SK-N-SH treated with all-trans-retinoic acid at 6 μM for 48 hours (cell line): ENCODE data around the gene ZNF710.

Source experiments
- ZFP30 ChIP-seq: fragments of 450-650 bp; formaldehyde crosslinking; IDR thresholded peaks from 2 replicates; pipeline ENCODE4 v1.5.0; 2022; ENCODE audit warnings: mild to moderate bottlenecking, moderate library complexity
- TF ChIP-seq, protein P1 (sequence below): fragments of 250-450 bp; sonication (Bioruptor Pico); IDR thresholded peaks from 2 replicates; pipeline ENCODE4 v1.5.0; 2020; ENCODE audit warnings: mild to moderate bottlenecking, moderate library complexity
- TF ChIP-seq, protein P2 (sequence below): fragments of 250-450 bp; sonication (Bioruptor Pico); IDR thresholded peaks from 2 replicates; pipeline ENCODE4 v1.8.0; 2020; ENCODE audit warnings: mild to moderate bottlenecking, moderate library complexity, borderline replicate concordance

DNA sequence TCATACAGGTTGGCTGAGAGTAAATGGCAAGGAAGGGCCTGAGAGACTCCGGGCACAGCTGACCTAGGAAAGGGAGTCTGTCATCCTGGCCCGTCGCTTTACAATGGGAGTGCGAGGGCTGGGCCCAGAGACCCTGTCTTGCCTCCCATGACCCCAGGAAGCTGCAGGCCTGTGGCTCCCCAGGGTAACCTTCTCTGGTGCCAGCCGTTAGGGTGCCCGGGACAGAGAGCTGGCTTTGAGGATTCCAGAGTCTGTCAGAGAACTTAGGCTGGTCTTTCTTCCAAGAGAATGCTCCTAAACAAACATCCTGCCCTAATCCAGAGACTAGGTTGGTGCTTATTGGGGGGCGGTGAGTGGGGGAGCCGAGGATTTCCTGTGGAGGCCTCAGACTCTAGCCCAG lies 18.5 kb downstream of the ZNF710 start:
- TF ChIP-seq, protein P1, sequence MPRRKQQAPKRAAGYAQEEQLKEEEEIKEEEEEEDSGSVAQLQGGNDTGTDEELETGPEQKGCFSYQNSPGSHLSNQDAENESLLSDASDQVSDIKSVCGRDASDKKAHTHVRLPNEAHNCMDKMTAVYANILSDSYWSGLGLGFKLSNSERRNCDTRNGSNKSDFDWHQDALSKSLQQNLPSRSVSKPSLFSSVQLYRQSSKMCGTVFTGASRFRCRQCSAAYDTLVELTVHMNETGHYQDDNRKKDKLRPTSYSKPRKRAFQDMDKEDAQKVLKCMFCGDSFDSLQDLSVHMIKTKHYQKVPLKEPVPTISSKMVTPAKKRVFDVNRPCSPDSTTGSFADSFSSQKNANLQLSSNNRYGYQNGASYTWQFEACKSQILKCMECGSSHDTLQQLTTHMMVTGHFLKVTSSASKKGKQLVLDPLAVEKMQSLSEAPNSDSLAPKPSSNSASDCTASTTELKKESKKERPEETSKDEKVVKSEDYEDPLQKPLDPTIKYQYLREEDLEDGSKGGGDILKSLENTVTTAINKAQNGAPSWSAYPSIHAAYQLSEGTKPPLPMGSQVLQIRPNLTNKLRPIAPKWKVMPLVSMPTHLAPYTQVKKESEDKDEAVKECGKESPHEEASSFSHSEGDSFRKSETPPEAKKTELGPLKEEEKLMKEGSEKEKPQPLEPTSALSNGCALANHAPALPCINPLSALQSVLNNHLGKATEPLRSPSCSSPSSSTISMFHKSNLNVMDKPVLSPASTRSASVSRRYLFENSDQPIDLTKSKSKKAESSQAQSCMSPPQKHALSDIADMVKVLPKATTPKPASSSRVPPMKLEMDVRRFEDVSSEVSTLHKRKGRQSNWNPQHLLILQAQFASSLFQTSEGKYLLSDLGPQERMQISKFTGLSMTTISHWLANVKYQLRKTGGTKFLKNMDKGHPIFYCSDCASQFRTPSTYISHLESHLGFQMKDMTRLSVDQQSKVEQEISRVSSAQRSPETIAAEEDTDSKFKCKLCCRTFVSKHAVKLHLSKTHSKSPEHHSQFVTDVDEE (CRISPR knock-in tag): no peak
- TF ChIP-seq, protein P2, sequence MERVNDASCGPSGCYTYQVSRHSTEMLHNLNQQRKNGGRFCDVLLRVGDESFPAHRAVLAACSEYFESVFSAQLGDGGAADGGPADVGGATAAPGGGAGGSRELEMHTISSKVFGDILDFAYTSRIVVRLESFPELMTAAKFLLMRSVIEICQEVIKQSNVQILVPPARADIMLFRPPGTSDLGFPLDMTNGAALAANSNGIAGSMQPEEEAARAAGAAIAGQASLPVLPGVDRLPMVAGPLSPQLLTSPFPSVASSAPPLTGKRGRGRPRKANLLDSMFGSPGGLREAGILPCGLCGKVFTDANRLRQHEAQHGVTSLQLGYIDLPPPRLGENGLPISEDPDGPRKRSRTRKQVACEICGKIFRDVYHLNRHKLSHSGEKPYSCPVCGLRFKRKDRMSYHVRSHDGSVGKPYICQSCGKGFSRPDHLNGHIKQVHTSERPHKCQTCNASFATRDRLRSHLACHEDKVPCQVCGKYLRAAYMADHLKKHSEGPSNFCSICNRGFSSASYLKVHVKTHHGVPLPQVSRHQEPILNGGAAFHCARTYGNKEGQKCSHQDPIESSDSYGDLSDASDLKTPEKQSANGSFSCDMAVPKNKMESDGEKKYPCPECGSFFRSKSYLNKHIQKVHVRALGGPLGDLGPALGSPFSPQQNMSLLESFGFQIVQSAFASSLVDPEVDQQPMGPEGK (CRISPR knock-in tag): no peak
- TF ChIP-seq ZFP30 (CRISPR knock-in tag): no peak
